ENCODE results near the gene DCPS.

GRCh38 chr11:126257764-126258163 lies 46.1 kb upstream of the DCPS start:
- no peak for TF ChIP-seq CTCF (IDR thresholded peaks at IDR 0.05)
- no peak for TF ChIP-seq PBX3 (IDR thresholded peaks at IDR 0.05)
- no peak for TF ChIP-seq RCOR1 (IDR thresholded peaks at IDR 0.05; ENCODE audit: low read length)
- no peak for TF ChIP-seq EP300 (IDR thresholded peaks at IDR 0.05; ENCODE audit: borderline replicate concordance in 1 of 2, low read depth in 1 of 2, low read length in 1 of 2)
- peak; percentile 67; the same call in 1 of the 2 replicates for TF ChIP-seq FOSL2 (IDR thresholded peaks at IDR 0.05; ENCODE audit: borderline replicate concordance, low read depth)
- TF ChIP-seq IRF3 (IDR thresholded peaks at IDR 0.05; ENCODE audit: low read depth, low read length) = no peak
- TF ChIP-seq MXI1 (IDR thresholded peaks at IDR 0.05; ENCODE audit: low read depth, low read length) = no peak
- TF ChIP-seq GABPA (IDR thresholded peaks at IDR 0.05; ENCODE audit: low read depth) = no peak
- no peak for TF ChIP-seq RFX5 (IDR thresholded peaks at IDR 0.05; ENCODE audit: low read length)
- no peak for TF ChIP-seq SMC3 (IDR thresholded peaks at IDR 0.05; ENCODE audit: low read depth, low read length)

Data from SK-N-SH (cell line).